HCT116 (cell line): ENCODE data around the gene SNED1. TPM values are rescaled to one million over a fixed set of nuclear protein-coding genes. Genes with fewer than 3 reads are reported as not detected.

ENCODE experiments used
- ATAC-seq: fragments of 200-7000 bp; cut with Tn5 transposase; 2 replicates; pipeline ENCODE4 v1.9.1; 2020; ENCODE audit warnings: mild to moderate bottlenecking, moderate library complexity
- BruUV-seq: library from RNA; stranded (reverse); fragments of 400-500 nt; replicated peaks from 2 replicates; lab custom pipeline; 2021; lab: Mats Ljungman, UMichigan
- CTCF ChIA-PET: fragments of 300-600 bp; sonication (Branson Sonifier 250); formaldehyde crosslinking; loops from one replicate; lab custom pipeline; 2021; ENCODE audit warnings: antibody characterized with exemption; lab: Charles Lee
- POLR2A ChIA-PET: fragments of 300-600, 350-600 bp; sonication (Branson Sonifier 250); formaldehyde crosslinking; loops from one replicate; lab custom pipeline; 2021; ENCODE audit warnings: antibody characterized with exemption; lab: Charles Lee
- RAD21 ChIA-PET, 2 experiments: fragments of 300-600 bp; sonication (Branson Sonifier 250); formaldehyde crosslinking; loops; one replicate each; lab custom pipeline; 2023; ENCODE audit warnings: low total read pairs in 2 of 2; ENCODE audit not compliant: uncharacterized antibody in 2 of 2, unreplicated experiment in 2 of 2, low non-redundant PET in 1 of 2; lab: Charles Lee
- DNase-seq: peaks from one replicate; pipeline ENCODE4 v3.0.0-alpha.2; 2010; ENCODE audit warnings: low read depth, low spot score
- H2AFZ ChIP-seq: fragments of 200-600 bp; shearing (Covaris generic), sonication (generic); 2 replicates; pipeline ENCODE4 v1.6.1; 2017; ENCODE audit warnings: low read depth, mixed run types, mixed read lengths, antibody characterized with exemption, low read length; ENCODE audit not compliant: poor library complexity, severe bottlenecking
- H3K27ac ChIP-seq: 2 replicates; pipeline ENCODE4 v1.5.1; 2012; ENCODE audit warnings: low read depth, low read length
- H3K27me3 ChIP-seq: fragments of 200-600 bp; sonication (generic); 2 replicates; pipeline ENCODE4 v1.6.1; 2016; ENCODE audit warnings: mixed run types, low read length, mixed read lengths; ENCODE audit not compliant: insufficient read depth
- H3K36me3 ChIP-seq, 2 experiments: fragments of 200-500 bp in 1 of 2; fragments of 200-600 bp in 1 of 2; sonication (Bioruptor generic) in 1 of 2; sonication (generic) in 1 of 2; 2 replicates each; pipeline versions ENCODE4 v1.5.1 to v1.6.1; 2014 to 2016; ENCODE audit warnings: low read length in 2 of 2, inconsistent platforms in 1 of 2, mixed read lengths in 1 of 2, mixed run types in 1 of 2; ENCODE audit not compliant: insufficient read depth in 2 of 2, control insufficient read depth in 1 of 2
- H3K4me1 ChIP-seq, 2 experiments: fragments of 200-600 bp in 1 of 2; sonication (generic) in 1 of 2; 2 replicates each; pipeline versions ENCODE4 v1.5.1 to v1.6.1; 2012 to 2017; ENCODE audit warnings: low read length in 2 of 2, inconsistent platforms in 1 of 2, mild to moderate bottlenecking in 1 of 2, mixed read lengths in 1 of 2, mixed run types in 1 of 2, moderate library complexity in 1 of 2; ENCODE audit not compliant: insufficient read depth in 2 of 2, control insufficient read depth in 1 of 2
- H3K4me2 ChIP-seq: fragments of 200-600 bp; sonication (generic); 2 replicates; pipeline ENCODE4 v1.6.1; 2017; ENCODE audit warnings: mixed run types, low read length, mixed read lengths
- H3K4me3 ChIP-seq, 2 experiments: fragments of 200-600 bp in 1 of 2; sonication (generic) in 1 of 2; replicated peaks in 1 of 2; 2 replicates each; pipeline ENCODE4 v1.5.1; 2011 to 2016; ENCODE audit warnings: low read length in 2 of 2, control low read depth in 1 of 2, low read depth in 1 of 2, mild to moderate bottlenecking in 1 of 2, mixed read lengths in 1 of 2, mixed run types in 1 of 2
- H3K79me2 ChIP-seq: fragments of 200-600 bp; sonication (generic); 2 replicates; pipeline ENCODE4 v1.6.1; 2017; ENCODE audit warnings: mild to moderate bottlenecking, mixed run types, low read length, moderate library complexity, mixed read lengths; ENCODE audit not compliant: insufficient read depth
- H3K9ac ChIP-seq: fragments of 200-600 bp; sonication (generic); 2 replicates; pipeline ENCODE4 v1.6.1; 2016; ENCODE audit warnings: low read length, mixed read lengths
- H3K9me2 ChIP-seq: fragments of 200-600 bp; sonication (generic), shearing (Covaris generic); 2 replicates; pipeline ENCODE4 v1.6.1; 2017; ENCODE audit warnings: mixed run types, mild to moderate bottlenecking, moderate library complexity; ENCODE audit not compliant: insufficient read depth
- H3K9me3 ChIP-seq, 2 experiments: fragments of 200-500 bp in 1 of 2; fragments of 200-600 bp in 1 of 2; sonication (Bioruptor generic) in 1 of 2; sonication (generic) in 1 of 2; 2 replicates each; pipeline ENCODE4 v1.6.1; 2014 to 2017; ENCODE audit warnings: low read length in 2 of 2, mixed read lengths in 2 of 2, inconsistent platforms in 1 of 2, low read depth in 1 of 2, mild to moderate bottlenecking in 1 of 2, mixed run types in 1 of 2, moderate library complexity in 1 of 2; ENCODE audit not compliant: control insufficient read depth in 1 of 2, insufficient read depth in 1 of 2
- H4K20me1 ChIP-seq: fragments of 200-600 bp; sonication (generic), shearing (Covaris generic); 2 replicates; pipeline ENCODE4 v1.6.1; 2017; ENCODE audit warnings: mixed run types, mild to moderate bottlenecking, moderate library complexity; ENCODE audit not compliant: insufficient read depth
- EZH2 ChIP-seq: fragments of 200-600 bp; sonication (generic); IDR thresholded peaks from 2 replicates; pipeline ENCODE4 v1.6.1; 2017; ENCODE audit warnings: antibody characterized with exemption, mixed run types
- EZH2phosphoT487 ChIP-seq: fragments of 200-600 bp; IDR thresholded peaks from 2 replicates; pipeline ENCODE4 v1.6.1; 2018; ENCODE audit warnings: antibody characterized with exemption, borderline replicate concordance
- FOSL1 ChIP-seq: IDR thresholded peaks from 2 replicates; pipeline ENCODE4 v1.6.1; 2012; ENCODE audit warnings: low read depth
- JUND ChIP-seq: IDR thresholded peaks from 2 replicates; pipeline ENCODE4 v1.6.1; 2012
- POLR2A ChIP-seq: IDR thresholded peaks from 2 replicates; pipeline ENCODE4 v1.7.0; 2011; ENCODE audit warnings: borderline replicate concordance; ENCODE audit not compliant: insufficient read depth, insufficient read length; ENCODE audit errors: extremely low read depth
- POLR2AphosphoS5 ChIP-seq: IDR thresholded peaks from 2 replicates; pipeline ENCODE4 v1.6.1; 2011; ENCODE audit warnings: mild to moderate bottlenecking, low read depth, low read length, moderate library complexity
- RAD21 ChIP-seq: IDR thresholded peaks from 2 replicates; pipeline ENCODE4 v1.6.1; 2012; ENCODE audit warnings: low read depth, mild to moderate bottlenecking
- SRF ChIP-seq: IDR thresholded peaks from 2 replicates; pipeline ENCODE4 v1.6.1; 2012; ENCODE audit warnings: low read depth
- TCF7L2 ChIP-seq: IDR thresholded peaks from 2 replicates; pipeline ENCODE4 v1.7.0; 2011; ENCODE audit warnings: borderline replicate concordance, inconsistent platforms; ENCODE audit not compliant: insufficient read depth, insufficient read length; ENCODE audit errors: extremely low read depth
- YY1 ChIP-seq: IDR thresholded peaks from 2 replicates; pipeline ENCODE4 v1.6.1; 2011; ENCODE audit warnings: low read length, low read depth, moderate library complexity, mild to moderate bottlenecking; ENCODE audit not compliant: insufficient replicate concordance; ENCODE audit errors: extremely low read depth
- ZFX ChIP-seq: fragments of 450-650 bp; IDR thresholded peaks from 2 replicates; pipeline ENCODE4 v1.6.1; 2017
- ZNF274 ChIP-seq: fragments of 200-500 bp; sonication (Bioruptor generic); IDR thresholded peaks from 2 replicates; pipeline ENCODE4 v1.6.1; 2014; ENCODE audit warnings: mild to moderate bottlenecking, low read depth, low read length, inconsistent platforms
- intact Hi-C: fragments of 100-400 bp; cut with micrococcal nuclease; formaldehyde crosslinking; loops from 2 replicates; pipeline ENCODE4 v1.10.0; 2022
- total RNA-seq: library from RNA; stranded (reverse); gene quantifications from one replicate; pipeline ENCODE4 v1.2.1, GENCODE V29; 2021; ENCODE audit not compliant: unreplicated experiment
- TF ChIP-seq, protein P1 (sequence below): IDR thresholded peaks from 2 replicates; pipeline ENCODE4 v1.6.1; 2011; ENCODE audit warnings: mild to moderate bottlenecking, low read length, moderate library complexity; ENCODE audit not compliant: insufficient replicate concordance; ENCODE audit errors: extremely low read depth
- TF ChIP-seq, protein P2 (sequence below): IDR thresholded peaks from 2 replicates; pipeline ENCODE4 v1.6.1; 2012
- TF ChIP-seq, protein P3 (sequence below): IDR thresholded peaks from 2 replicates; pipeline ENCODE4 v1.6.1; 2012; ENCODE audit warnings: low read depth
- TF ChIP-seq, protein P4 (sequence below): IDR thresholded peaks from 2 replicates; pipeline ENCODE4 v1.6.1; 2012
- TF ChIP-seq, protein P5 (sequence below), 3 experiments: fragments of 200-600 bp in 1 of 3; sonication (generic) in 1 of 3; IDR thresholded peaks in 2 of 3; conservative IDR thresholded peaks in 1 of 3; 2 replicates each; pipeline ENCODE4 v1.5.1; 2012 to 2017; ENCODE audit warnings: low read depth in 2 of 3, low read length in 2 of 3, antibody characterized with exemption in 1 of 3, borderline replicate concordance in 1 of 3, control low read depth in 1 of 3, mild to moderate bottlenecking in 1 of 3, mixed read lengths in 1 of 3, mixed run types in 1 of 3, moderate library complexity in 1 of 3; ENCODE audit not compliant: insufficient read depth in 1 of 3

The SNED1 gene
- total RNA-seq, 1 experiment from 2014 or later: 9.6 TPM

DNA sequence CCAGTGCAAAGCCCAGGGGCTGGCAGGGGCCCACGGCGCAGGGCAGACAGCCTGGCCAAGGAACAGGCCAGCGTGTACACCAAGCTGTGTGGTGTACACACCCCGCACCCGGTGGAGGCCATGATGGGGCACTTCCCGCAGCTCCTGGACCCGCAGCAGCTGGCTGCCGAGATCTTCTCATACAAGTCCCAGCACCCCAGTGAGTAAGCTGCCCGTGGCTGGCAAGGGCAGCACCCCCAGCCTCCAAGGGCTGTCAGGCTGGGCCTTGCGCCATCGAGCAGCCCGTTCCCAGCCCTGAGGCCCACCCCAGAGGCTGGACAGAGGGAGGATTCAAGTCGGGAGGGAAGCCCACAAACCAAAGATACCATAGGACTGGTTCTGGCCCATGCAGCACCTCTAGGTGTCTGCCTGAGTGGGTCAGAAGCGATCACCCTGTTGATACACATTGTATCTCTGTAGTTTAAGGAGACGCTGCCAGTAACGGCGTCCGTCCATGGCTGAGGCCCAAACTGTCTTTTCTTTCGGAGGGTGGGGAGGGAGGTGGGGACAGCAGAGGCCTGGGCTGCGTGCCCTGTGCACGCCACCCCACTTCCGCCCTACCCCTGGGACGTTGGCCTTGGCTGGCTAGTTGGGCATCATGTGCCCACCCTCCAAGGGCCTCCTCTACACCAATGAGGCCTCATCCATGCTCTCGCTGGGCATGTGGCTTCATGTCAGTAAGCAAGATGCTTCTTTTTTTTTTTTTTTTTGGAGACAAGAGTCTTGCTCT lies 120.5 kb downstream of the SNED1 start:
- H4K20me1 ChIP-seq: no peaks in the 10 kb centered on the region
- ATAC-seq: no peak
- intact Hi-C loops: no loop called here
- ChIA-PET CTCF (no interaction called here), POLR2A (no interaction called here)
- peaks cover 0 to 2% of the 10 kb centered on the region in 2 experiments; a peak in 1 of 4 replicates for H3K36me3 ChIP-seq
- no peaks in the 10 kb centered on the region for H3K27me3 ChIP-seq
- TF ChIP-seq, protein P1, sequence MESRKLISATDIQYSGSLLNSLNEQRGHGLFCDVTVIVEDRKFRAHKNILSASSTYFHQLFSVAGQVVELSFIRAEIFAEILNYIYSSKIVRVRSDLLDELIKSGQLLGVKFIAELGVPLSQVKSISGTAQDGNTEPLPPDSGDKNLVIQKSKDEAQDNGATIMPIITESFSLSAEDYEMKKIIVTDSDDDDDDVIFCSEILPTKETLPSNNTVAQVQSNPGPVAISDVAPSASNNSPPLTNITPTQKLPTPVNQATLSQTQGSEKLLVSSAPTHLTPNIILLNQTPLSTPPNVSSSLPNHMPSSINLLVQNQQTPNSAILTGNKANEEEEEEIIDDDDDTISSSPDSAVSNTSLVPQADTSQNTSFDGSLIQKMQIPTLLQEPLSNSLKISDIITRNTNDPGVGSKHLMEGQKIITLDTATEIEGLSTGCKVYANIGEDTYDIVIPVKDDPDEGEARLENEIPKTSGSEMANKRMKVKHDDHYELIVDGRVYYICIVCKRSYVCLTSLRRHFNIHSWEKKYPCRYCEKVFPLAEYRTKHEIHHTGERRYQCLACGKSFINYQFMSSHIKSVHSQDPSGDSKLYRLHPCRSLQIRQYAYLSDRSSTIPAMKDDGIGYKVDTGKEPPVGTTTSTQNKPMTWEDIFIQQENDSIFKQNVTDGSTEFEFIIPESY: no peak
- TF ChIP-seq, protein P2, sequence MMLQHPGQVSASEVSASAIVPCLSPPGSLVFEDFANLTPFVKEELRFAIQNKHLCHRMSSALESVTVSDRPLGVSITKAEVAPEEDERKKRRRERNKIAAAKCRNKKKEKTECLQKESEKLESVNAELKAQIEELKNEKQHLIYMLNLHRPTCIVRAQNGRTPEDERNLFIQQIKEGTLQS: no peak
- TF ChIP-seq JUND: no peak
- TF ChIP-seq SRF: no peak
- TF ChIP-seq, protein P3, sequence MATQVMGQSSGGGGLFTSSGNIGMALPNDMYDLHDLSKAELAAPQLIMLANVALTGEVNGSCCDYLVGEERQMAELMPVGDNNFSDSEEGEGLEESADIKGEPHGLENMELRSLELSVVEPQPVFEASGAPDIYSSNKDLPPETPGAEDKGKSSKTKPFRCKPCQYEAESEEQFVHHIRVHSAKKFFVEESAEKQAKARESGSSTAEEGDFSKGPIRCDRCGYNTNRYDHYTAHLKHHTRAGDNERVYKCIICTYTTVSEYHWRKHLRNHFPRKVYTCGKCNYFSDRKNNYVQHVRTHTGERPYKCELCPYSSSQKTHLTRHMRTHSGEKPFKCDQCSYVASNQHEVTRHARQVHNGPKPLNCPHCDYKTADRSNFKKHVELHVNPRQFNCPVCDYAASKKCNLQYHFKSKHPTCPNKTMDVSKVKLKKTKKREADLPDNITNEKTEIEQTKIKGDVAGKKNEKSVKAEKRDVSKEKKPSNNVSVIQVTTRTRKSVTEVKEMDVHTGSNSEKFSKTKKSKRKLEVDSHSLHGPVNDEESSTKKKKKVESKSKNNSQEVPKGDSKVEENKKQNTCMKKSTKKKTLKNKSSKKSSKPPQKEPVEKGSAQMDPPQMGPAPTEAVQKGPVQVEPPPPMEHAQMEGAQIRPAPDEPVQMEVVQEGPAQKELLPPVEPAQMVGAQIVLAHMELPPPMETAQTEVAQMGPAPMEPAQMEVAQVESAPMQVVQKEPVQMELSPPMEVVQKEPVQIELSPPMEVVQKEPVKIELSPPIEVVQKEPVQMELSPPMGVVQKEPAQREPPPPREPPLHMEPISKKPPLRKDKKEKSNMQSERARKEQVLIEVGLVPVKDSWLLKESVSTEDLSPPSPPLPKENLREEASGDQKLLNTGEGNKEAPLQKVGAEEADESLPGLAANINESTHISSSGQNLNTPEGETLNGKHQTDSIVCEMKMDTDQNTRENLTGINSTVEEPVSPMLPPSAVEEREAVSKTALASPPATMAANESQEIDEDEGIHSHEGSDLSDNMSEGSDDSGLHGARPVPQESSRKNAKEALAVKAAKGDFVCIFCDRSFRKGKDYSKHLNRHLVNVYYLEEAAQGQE: no peak
- no peak for TF ChIP-seq POLR2AphosphoS5
- TF ChIP-seq ZFX: no peak
- TF ChIP-seq TCF7L2: no peak
- no peak for TF ChIP-seq ZNF274
- no peak for TF ChIP-seq EZH2
- TF ChIP-seq, protein P4, sequence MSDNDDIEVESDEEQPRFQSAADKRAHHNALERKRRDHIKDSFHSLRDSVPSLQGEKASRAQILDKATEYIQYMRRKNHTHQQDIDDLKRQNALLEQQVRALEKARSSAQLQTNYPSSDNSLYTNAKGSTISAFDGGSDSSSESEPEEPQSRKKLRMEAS: no peak
- no peak for TF ChIP-seq POLR2A
- no peak for TF ChIP-seq YY1
- TF ChIP-seq, protein P5, sequence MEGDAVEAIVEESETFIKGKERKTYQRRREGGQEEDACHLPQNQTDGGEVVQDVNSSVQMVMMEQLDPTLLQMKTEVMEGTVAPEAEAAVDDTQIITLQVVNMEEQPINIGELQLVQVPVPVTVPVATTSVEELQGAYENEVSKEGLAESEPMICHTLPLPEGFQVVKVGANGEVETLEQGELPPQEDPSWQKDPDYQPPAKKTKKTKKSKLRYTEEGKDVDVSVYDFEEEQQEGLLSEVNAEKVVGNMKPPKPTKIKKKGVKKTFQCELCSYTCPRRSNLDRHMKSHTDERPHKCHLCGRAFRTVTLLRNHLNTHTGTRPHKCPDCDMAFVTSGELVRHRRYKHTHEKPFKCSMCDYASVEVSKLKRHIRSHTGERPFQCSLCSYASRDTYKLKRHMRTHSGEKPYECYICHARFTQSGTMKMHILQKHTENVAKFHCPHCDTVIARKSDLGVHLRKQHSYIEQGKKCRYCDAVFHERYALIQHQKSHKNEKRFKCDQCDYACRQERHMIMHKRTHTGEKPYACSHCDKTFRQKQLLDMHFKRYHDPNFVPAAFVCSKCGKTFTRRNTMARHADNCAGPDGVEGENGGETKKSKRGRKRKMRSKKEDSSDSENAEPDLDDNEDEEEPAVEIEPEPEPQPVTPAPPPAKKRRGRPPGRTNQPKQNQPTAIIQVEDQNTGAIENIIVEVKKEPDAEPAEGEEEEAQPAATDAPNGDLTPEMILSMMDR (IDR thresholded peaks at IDR 0.05 in 2 of 3, conservative IDR thresholded peaks at IDR 0.05 in 1 of 3; ENCODE audit: borderline replicate concordance in 1 of 3, insufficient read depth in 1 of 3, low read depth in 2 of 3, low read length in 2 of 3): no peak
- no peak for TF ChIP-seq RAD21
- no peak for TF ChIP-seq EZH2phosphoT487
- TF ChIP-seq FOSL1: no peak
- TF ChIP-seq, all 23 proteins: peak for 0
- Histone ChIP-seq H3K9ac (no peak overlapping the region), H3K9me3 (no peaks in the 10 kb centered on the region), H3K4me3 (no peak overlapping the region), H3K4me1 (peaks cover 0 to 3% of the 10 kb centered on the region in 2 experiments; a peak in 1 of 4 replicates), H3K27ac (no peak overlapping the region), H3K79me2 (no peaks in the 10 kb centered on the region), H3K9me2 (no peaks in the 10 kb centered on the region), H2AFZ (no peak overlapping the region), H3K4me2 (no peak overlapping the region)
- no peak for DNase-seq
- RAD21 ChIA-PET: no interaction called here
- BruUV-seq: no TSS peak
